ENCODE measurements around the gene TDO2.

The TDO2 gene

DNA sequence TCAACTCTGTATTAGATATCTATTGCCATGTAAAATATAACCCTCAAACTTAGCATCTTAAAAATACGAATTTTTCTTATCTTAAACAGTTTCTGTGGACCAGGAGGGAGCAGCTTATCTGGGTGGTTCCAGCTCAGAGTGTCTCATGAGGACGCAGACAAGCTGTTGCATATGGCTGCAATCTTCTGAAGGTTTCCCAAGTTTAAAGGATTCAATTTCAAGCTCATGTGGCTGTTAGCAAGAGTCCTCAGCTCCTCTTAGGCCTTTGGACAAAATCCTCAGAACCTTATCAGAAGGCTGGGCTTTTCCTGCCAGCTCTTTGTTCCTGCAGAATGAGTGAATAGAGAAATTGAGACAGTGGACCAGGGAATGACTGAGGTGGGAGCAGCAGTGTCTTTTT lies 53.0 kb downstream of the TDO2 start:
- H3K4me3 ChIP-seq (ENCODE audit: low read depth, low read length) = no peak overlapping the region
- no peak for TF ChIP-seq POLR2A (IDR thresholded peaks at IDR 0.05; ENCODE audit: extremely low read depth, insufficient read length)
- DNase-seq (ENCODE audit: low read depth) = no peak

DNA sequence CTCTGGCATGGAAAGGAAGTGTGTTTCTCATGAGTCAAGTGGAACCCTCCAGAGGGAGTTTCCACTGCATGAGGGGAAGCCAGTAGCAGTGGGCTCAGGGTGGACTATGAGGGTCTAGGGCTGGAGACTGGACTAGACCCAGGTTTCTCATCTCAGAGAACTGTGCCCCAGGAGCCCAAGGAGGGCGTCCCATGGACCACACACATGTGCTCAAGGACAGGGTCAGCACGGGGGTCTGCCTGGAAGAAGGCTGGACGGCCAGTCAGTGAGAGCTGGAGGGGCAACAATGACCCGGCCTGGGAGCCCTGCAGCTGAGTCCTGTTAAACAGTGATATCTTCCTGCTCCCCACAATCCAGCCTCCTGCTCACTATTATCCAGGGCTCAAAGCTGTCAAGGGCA lies 55.9 kb downstream of the TDO2 start:
- TF ChIP-seq, protein P1, sequence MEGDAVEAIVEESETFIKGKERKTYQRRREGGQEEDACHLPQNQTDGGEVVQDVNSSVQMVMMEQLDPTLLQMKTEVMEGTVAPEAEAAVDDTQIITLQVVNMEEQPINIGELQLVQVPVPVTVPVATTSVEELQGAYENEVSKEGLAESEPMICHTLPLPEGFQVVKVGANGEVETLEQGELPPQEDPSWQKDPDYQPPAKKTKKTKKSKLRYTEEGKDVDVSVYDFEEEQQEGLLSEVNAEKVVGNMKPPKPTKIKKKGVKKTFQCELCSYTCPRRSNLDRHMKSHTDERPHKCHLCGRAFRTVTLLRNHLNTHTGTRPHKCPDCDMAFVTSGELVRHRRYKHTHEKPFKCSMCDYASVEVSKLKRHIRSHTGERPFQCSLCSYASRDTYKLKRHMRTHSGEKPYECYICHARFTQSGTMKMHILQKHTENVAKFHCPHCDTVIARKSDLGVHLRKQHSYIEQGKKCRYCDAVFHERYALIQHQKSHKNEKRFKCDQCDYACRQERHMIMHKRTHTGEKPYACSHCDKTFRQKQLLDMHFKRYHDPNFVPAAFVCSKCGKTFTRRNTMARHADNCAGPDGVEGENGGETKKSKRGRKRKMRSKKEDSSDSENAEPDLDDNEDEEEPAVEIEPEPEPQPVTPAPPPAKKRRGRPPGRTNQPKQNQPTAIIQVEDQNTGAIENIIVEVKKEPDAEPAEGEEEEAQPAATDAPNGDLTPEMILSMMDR (IDR thresholded peaks at IDR 0.05; ENCODE audit: low read depth, low read length) = no peak
- TF ChIP-seq POLR2A (IDR thresholded peaks at IDR 0.05; ENCODE audit: extremely low read depth, insufficient read length) (no peak), MYC (IDR thresholded peaks at IDR 0.05; ENCODE audit: low read depth, low read length) (no peak)
- TF ChIP-seq, protein P2, sequence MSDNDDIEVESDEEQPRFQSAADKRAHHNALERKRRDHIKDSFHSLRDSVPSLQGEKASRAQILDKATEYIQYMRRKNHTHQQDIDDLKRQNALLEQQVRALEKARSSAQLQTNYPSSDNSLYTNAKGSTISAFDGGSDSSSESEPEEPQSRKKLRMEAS (IDR thresholded peaks at IDR 0.05; ENCODE audit: low read depth, low read length) = no peak
- no peak for DNase-seq (ENCODE audit: low read depth)

DNA sequence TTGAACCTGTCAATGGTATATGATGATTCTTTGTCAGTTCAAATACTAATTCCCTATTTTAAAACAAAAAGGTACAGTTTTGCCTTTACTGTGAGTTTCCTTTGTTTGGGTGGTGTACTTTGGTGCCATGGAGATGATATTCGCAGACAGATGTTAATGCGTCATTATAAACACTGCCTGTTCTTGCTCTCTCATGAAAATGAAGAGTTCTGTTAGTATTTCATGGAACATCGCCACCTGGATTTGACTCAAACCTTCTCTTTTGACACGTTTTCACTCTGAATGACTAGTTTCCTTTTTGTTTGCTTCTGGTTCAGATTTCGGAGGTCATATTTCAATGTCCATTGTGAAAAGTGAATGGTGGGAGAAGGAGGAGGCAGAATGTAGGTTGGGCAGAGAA lies 57.0 kb downstream of the TDO2 start:
- no peak overlapping the region for H3K4me3 ChIP-seq (ENCODE audit: low read depth, low read length)
- DNase-seq (ENCODE audit: low read depth) = no peak
- TF ChIP-seq, protein P1 (IDR thresholded peaks at IDR 0.05; ENCODE audit: low read depth, low read length) = no peak
- TF ChIP-seq POLR2A (IDR thresholded peaks at IDR 0.05; ENCODE audit: extremely low read depth, insufficient read length) = no peak

More for the DNA sequence above, 55.9 kb downstream of the TDO2 start:
- no peak overlapping the region for H3K4me3 ChIP-seq (ENCODE audit: low read depth, low read length)

DNA sequence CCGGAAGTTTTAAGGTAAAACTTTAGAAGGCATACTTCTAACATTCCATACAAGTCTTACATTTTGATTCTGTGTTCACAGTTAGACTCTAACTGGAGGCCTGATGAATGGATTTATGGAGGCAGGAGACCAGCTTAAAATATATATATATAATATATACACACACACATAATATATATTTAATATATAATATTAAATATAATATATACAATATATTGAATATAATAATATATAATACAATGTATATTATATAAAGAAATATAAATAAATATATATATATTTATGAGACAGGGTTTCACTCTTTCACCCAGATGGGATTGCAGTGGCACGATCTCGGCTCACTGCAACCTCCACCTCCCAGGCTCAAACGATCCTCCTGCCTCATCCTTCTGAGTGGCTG lies 58.1 kb downstream of the TDO2 start:
- TF ChIP-seq MYC (IDR thresholded peaks at IDR 0.05; ENCODE audit: low read depth, low read length) (no peak), POLR2A (IDR thresholded peaks at IDR 0.05; ENCODE audit: extremely low read depth, insufficient read length) (no peak)
- TF ChIP-seq, protein P2 (IDR thresholded peaks at IDR 0.05; ENCODE audit: low read depth, low read length) = no peak
- TF ChIP-seq, protein P1 (IDR thresholded peaks at IDR 0.05; ENCODE audit: low read depth, low read length) = no peak
- H3K4me3 ChIP-seq (ENCODE audit: low read depth, low read length) = no peak overlapping the region
- DNase-seq (ENCODE audit: low read depth) = no peak

DNA sequence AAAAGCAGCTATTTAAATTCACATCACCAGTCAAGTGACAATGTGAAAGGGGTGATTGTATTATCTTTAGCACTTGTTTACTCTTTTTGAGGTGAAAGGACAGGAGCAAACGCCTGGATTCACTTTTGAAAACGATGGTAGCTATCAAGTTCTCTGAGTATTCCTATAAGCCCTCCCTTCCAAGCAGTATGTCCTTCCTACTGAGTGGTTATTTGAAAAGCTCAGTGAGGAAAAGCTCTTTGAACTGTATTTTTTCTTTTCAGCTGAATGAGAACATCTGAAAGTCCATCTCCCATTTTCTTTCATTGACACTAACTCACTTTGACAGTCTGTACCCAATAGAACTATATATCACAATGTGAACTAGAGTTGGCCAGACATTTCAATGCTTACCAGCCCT lies 59.3 kb downstream of the TDO2 start:
- TF ChIP-seq, protein P2 (IDR thresholded peaks at IDR 0.05; ENCODE audit: low read depth, low read length) = no peak
- TF ChIP-seq MYC (IDR thresholded peaks at IDR 0.05; ENCODE audit: low read depth, low read length) = no peak
- TF ChIP-seq POLR2A (IDR thresholded peaks at IDR 0.05; ENCODE audit: extremely low read depth, insufficient read length) = no peak
- TF ChIP-seq, protein P1 (IDR thresholded peaks at IDR 0.05; ENCODE audit: low read depth, low read length) = no peak
- H3K4me3 ChIP-seq (ENCODE audit: low read depth, low read length) = no peak overlapping the region
- no peak for DNase-seq (ENCODE audit: low read depth)

DNA sequence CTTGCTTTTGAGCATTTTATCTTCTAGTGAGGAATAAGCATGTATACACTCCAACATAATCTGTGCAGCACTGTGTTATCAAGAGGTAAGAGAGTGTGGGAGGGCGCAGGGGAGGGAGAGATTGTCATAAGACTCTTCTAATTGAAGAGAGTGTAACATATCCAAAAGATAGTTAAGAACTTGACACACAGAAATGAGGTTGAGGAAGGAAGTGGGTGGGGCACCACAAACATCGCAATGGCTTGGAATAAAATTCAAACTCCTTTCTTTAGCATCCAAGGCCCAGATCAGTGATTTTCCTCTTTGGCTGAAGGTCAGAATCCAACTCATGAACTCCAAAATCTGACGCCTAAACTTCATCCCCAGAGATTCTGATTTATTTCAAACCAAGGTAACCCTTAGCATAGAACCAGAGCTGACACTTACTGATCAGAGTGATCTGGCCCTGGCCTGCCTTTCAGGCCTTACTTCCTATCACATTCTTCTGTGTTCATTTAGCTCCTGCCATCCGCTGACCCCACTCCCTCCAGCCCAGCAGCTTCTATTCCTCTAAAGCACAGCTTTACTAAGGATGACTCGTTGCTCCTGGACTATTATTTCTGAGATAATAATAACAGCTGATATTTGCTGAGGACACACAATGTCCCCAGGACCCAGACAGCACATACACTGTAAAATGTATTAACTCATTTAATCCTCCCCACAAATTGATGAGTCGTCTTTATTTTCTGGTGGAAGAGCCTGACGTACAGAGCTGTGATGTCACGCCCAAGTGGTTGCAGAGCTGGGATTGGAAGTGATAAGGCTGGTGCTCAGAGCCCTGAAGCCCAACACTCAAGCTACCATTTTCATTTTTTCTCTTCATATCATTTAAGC lies 60.8 kb downstream of the TDO2 start:
- H3K4me3 ChIP-seq (ENCODE audit: low read depth, low read length) = no peak overlapping the region
- no peak for DNase-seq (ENCODE audit: low read depth)
- TF ChIP-seq MYC (IDR thresholded peaks at IDR 0.05; ENCODE audit: low read depth, low read length) = no peak
- no peak for TF ChIP-seq POLR2A (IDR thresholded peaks at IDR 0.05; ENCODE audit: extremely low read depth, insufficient read length)
- TF ChIP-seq, protein P2 (IDR thresholded peaks at IDR 0.05; ENCODE audit: low read depth, low read length) = no peak
- TF ChIP-seq, protein P1 (IDR thresholded peaks at IDR 0.05; ENCODE audit: low read depth, low read length) = no peak
